Adrenal gland (tissue), 12 donors: ENCODE results near the gene EPDR1. TPM values are rescaled to one million over a fixed set of nuclear protein-coding genes. Genes with fewer than 3 reads are reported as not detected.

Experiments used
- DNase-seq, 7 donors: peaks; one replicate each; pipeline ENCODE4 v3.0.0-alpha.2; 2019 to 2020
- H3K27ac ChIP-seq, 5 donors: fragments of 200-600 bp; sonication (generic) in 4 of 5; 1 replicate in 3 of 5; 2 replicates in 2 of 5; pipeline versions ENCODE4 v1.5.1 to v1.8.0; 2016 to 2020; ENCODE audit warnings: mild to moderate bottlenecking in 1 of 5
- H3K27me3 ChIP-seq: fragments of 200-600 bp; 2 replicates; pipeline ENCODE4 v1.8.0; 2021
- H3K36me3 ChIP-seq, 2 donors: fragments of 200-600 bp; replicated peaks in 1 of 2; 1 replicate in 1 of 2; 2 replicates in 1 of 2; pipeline versions ENCODE4 v1.5.1 to v1.8.0; 2018 to 2022
- H3K4me1 ChIP-seq, 2 donors: fragments of 200-600 bp; replicated peaks in 1 of 2; 1 replicate in 1 of 2; 2 replicates in 1 of 2; pipeline versions ENCODE4 v1.5.1 to v1.8.0; 2018 to 2021
- H3K4me3 ChIP-seq, 4 donors: fragments of 200-600 bp; sonication (generic) in 3 of 4; one replicate each; pipeline ENCODE4 v1.5.1; 2016 to 2018
- H3K9me3 ChIP-seq, 3 donors: fragments of 200-600 bp; sonication (generic) in 1 of 3; replicated peaks in 1 of 3; 1 replicate in 2 of 3; 2 replicates in 1 of 3; pipeline versions ENCODE4 v1.5.1 to v1.8.0; 2016 to 2021
- CTCF ChIP-seq, 6 experiments: fragments of 450-650 bp in 4 of 6; fragments of 200-600 bp in 2 of 6; sonication (generic) in 1 of 6; IDR thresholded peaks; 1 replicate in 5 of 6; 2 replicates in 1 of 6; pipeline versions ENCODE4 v1.5.1 to v1.8.0; 2016 to 2021; ENCODE audit warnings: antibody characterized with exemption in 6 of 6, mild to moderate bottlenecking in 2 of 6, moderate library complexity in 1 of 6
- POLR2A ChIP-seq, 2 donors: fragments of 450-650 bp; IDR thresholded peaks; one replicate each; pipeline ENCODE4 v1.6.1; 2017; ENCODE audit warnings: antibody characterized with exemption in 2 of 2, mild to moderate bottlenecking in 2 of 2, moderate library complexity in 1 of 2
- WGBS, 4 donors: extraction: QIAGEN DNeasy Blood & Tissue Kit in 2 of 4; methylation state at CpG; one replicate each; pipeline versions ENCODE4 v1.1.5 to v1.1.7; 2013 to 2017; 5-methylcytosine and 5-hydroxymethylcytosine counted together
- intact Hi-C, 2 donors: fragments of 100-400 bp; cut with DNase I; formaldehyde crosslinking; loops; one replicate each; pipeline versions ENCODE4 v1.14.1 to v1.15.0; 2022 to 2023
- polyA plus RNA-seq, 3 donors: library from polyadenylated mRNA; stranded (reverse); fragments of 200-250 nt in 2 of 3; fragments of 350-450 nt in 1 of 3; fragmentation: Illumina TruSeq in 1 of 3; extraction: RNeasy Lipid Tissue Mini Kit (QIAGEN cat#74804) in 1 of 3; gene quantifications; one replicate each; pipeline ENCODE4 v1.2.3, GENCODE V29; 2013 to 2014
- total RNA-seq, 9 donors: library from RNA; depleted of rRNA in 4 of 9; stranded (reverse); fragments of >200 nt in 4 of 9; fragments of 120-200 nt in 1 of 9; fragmentation: NEBNext Ultra II Directional in 1 of 9; extraction: Animal tissue kit (Norgen Biotek cat#: 25700) in 1 of 9; gene quantifications; one replicate each; pipeline versions ENCODE4 v1.1.0 to v1.2.4, GENCODE V29; 2013 to 2023
- donor health status: healthy with polysubstance abuse.
- donor health status: Bipolar disorder and iron deficiency.
- donor health status: DM: yes; HTN: yes; CAD: no.
- donor health status: DM: no; HTN: no; CAD: no.
- donor health status: DM: no; HTN: no; CAD: no.
- donor health status: DM: yes; HTN: yes; CAD: no.

EPDR1 gene
- total and polyA plus RNA-seq, 12 donors = 4.8 to 210 (median 69.8) TPM

- H3K9me3 ChIP-seq = no peaks in the 10 kb centered on the region
- H3K36me3 ChIP-seq = no peaks in the 10 kb centered on the region
- no peak for DNase-seq
- 67 to 88% (median 76%) methylated on average over 5 of the region's 5 CpGs for WGBS, 4 donors
- no peaks in the 10 kb centered on the region for H3K4me1 ChIP-seq
- no peaks in the 10 kb centered on the region for H3K27me3 ChIP-seq
- no peak for TF ChIP-seq POLR2A (IDR thresholded peaks at IDR 0.05)
- no peak for TF ChIP-seq CTCF (IDR thresholded peaks at IDR 0.05)
- intact Hi-C loops = no loop called here
- H3K4me3 ChIP-seq = no peak overlapping the region
- H3K27ac ChIP-seq = no peak overlapping the region
Measured at GRCh38 chr7:37964196-37964595, 43.8 kb downstream of the EPDR1 start.

GRCh38 chr7:37970211-37970610, 49.8 kb downstream of the EPDR1 start:
- intact Hi-C loops = no loop called here
- no peaks in the 10 kb centered on the region for H3K9me3 ChIP-seq
- no peaks in the 10 kb centered on the region for H3K36me3 ChIP-seq
- no peak for DNase-seq
- no peak overlapping the region for H3K4me3 ChIP-seq
- H3K27ac ChIP-seq = no peak overlapping the region
- no peaks in the 10 kb centered on the region for H3K4me1 ChIP-seq
- 66 to 93% (median 72%) methylated on average over 3 of the region's 3 CpGs for WGBS, 4 donors
- no peaks in the 10 kb centered on the region for H3K27me3 ChIP-seq
- no peak for TF ChIP-seq POLR2A (IDR thresholded peaks at IDR 0.05)
- no peak for TF ChIP-seq CTCF (IDR thresholded peaks at IDR 0.05)

- Histone ChIP-seq H3K4me3 (no peak overlapping the region), H3K4me1 (no peaks in the 10 kb centered on the region), H3K9me3 (no peaks in the 10 kb centered on the region), H3K27ac (no peak overlapping the region), H3K36me3 (no peaks in the 10 kb centered on the region), H3K27me3 (no peaks in the 10 kb centered on the region)
- DNase-seq = no peak
- TF ChIP-seq CTCF (IDR thresholded peaks at IDR 0.05) (no peak), POLR2A (IDR thresholded peaks at IDR 0.05) (no peak)
- 76 to 85% (median 79%) methylated on average over 4 of the region's 4 CpGs for WGBS, 4 donors
- intact Hi-C loops = no loop called here
Measured at GRCh38 chr7:37971491-37971890, 51.1 kb downstream of the EPDR1 start.

GRCh38 chr7:37973915-37974314, 53.5 kb downstream of the EPDR1 start:
- WGBS, 4 donors = 25 to 58% (median 27%) methylated on average over 1 of the region's 1 CpG
- intact Hi-C loops = no loop called here

More at GRCh38 chr7:37973915-37974314, 53.5 kb downstream of the EPDR1 start:
- no peak overlapping the region for H3K27ac ChIP-seq
- DNase-seq = no peak
- no peaks in the 10 kb centered on the region for H3K4me1 ChIP-seq
- TF ChIP-seq POLR2A (IDR thresholded peaks at IDR 0.05) (no peak), CTCF (IDR thresholded peaks at IDR 0.05) (no peak)
- H3K36me3 ChIP-seq = no peaks in the 10 kb centered on the region
- H3K4me3 ChIP-seq = no peak overlapping the region
- H3K9me3 ChIP-seq = no peaks in the 10 kb centered on the region
- H3K27me3 ChIP-seq = no peaks in the 10 kb centered on the region
